HG03520 (cell line): ENCODE results near the gene RHEBL1.
A peak's percentile ranks its signal among the peaks of the same experiment; 100 is the strongest.
"Not testable (repeated sequence)": the region's sequence is repeated elsewhere in the genome, so short reads cannot be mapped to it uniquely, and the experiment has no call there.

ENCODE experiments used
- ATAC-seq: cut with Tn5 transposase; IDR thresholded peaks from one replicate; pipeline ENCODE4 v1.9.1; 2021; ENCODE audit warnings: mild to moderate bottlenecking, moderate library complexity; ENCODE audit not compliant: unreplicated experiment

RHEBL1 gene

GRCh38 chr12:49089821-49090773 lies 20.3 kb upstream of the RHEBL1 start:
- no peak for ATAC-seq

- ATAC-seq, result no peak
Observed at GRCh38 chr12:49088932-49089330, 19.2 kb upstream of the RHEBL1 start.

- peak; percentile 78 for ATAC-seq
Observed at GRCh38 chr12:49088150-49088931, 18.6 kb upstream of the RHEBL1 start.

- ATAC-seq, result no peak
Observed at GRCh38 chr12:49086116-49086515, 16.3 kb upstream of the RHEBL1 start.

GRCh38 chr12:49084438-49084837 lies 14.7 kb upstream of the RHEBL1 start:
- no peak for ATAC-seq

- no peak for ATAC-seq
Observed at GRCh38 chr12:49079793-49080192, 10.0 kb upstream of the RHEBL1 start.

GRCh38 chr12:49070971-49071370 lies 1.2 kb upstream of the RHEBL1 start:
- ATAC-seq, result no peak

- no peak for ATAC-seq
Observed at GRCh38 chr12:49068879-49069506, 786 bp downstream of the RHEBL1 start.

- ATAC-seq, result no peak
Observed at GRCh38 chr12:49066120-49066519, 3.7 kb downstream of the RHEBL1 start.

GRCh38 chr12:49064767-49065152 lies 5.0 kb downstream of the RHEBL1 start:
- no peak for ATAC-seq

GRCh38 chr12:49061916-49062315 lies 7.9 kb downstream of the RHEBL1 start:
- not testable (repeated sequence) for ATAC-seq

- ATAC-seq, result no peak
Observed at GRCh38 chr12:49061157-49061650, 8.6 kb downstream of the RHEBL1 start.

GRCh38 chr12:49060237-49061156 lies 9.3 kb downstream of the RHEBL1 start, which contains the start of gene KMT2D:
KMT2D (minus strand) TSS chr12:49060794; CDS start chr12:49055324, 5,470 bp downstream.
- ATAC-seq, result peak; percentile 39

- ATAC-seq, result peak; percentile 29
Observed at GRCh38 chr12:49059299-49060171, 10.2 kb downstream of the RHEBL1 start.

- no peak for ATAC-seq
Observed at GRCh38 chr12:49059045-49059298, 10.8 kb downstream of the RHEBL1 start.

GRCh38 chr12:49058366-49059044 lies 11.3 kb downstream of the RHEBL1 start:
- no peak for ATAC-seq

GRCh38 chr12:49057888-49058287 lies 11.9 kb downstream of the RHEBL1 start:
- ATAC-seq, result no peak

- ATAC-seq, result no peak
Observed at GRCh38 chr12:49055978-49056754, 13.6 kb downstream of the RHEBL1 start.
